GM18858 (cell line): ENCODE measurements around the gene SRRT.
"Not testable (repeated sequence)": the region's sequence is repeated elsewhere in the genome, so short reads cannot be mapped to it uniquely, and the experiment has no call there.

Experiments used
- ATAC-seq: cut with Tn5 transposase; IDR thresholded peaks from one replicate; pipeline ENCODE4 v1.9.1; 2021; ENCODE audit not compliant: unreplicated experiment

Gene SRRT

DNA sequence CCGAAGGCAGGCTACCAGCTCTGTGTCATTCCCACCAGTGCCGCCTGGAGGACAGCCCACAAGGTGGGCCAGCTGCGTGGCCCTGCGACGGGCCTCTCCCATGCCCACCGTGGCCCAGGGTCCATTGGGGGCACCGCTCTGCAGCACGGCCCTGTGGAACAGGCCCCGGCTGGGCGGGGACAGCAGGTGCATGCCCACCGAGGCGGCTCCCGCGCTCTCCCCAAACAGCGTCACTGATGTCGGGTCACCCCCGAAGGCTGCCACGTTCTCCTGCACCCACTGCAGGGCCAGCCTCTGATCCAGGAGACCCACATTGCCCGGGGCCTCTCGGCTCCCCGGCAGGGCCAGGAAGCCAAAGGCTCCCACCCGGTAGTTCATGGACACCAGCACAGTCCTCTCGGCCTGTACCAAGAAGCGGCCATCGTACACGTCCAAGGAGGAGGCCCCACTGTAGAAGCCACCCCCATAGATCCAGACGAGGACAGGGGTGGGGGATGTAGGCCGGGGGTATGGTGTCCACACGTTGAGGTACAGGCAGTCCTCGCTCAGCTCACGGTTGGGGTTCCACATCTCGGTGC, 18.5 kb downstream of the SRRT start:
- no peak for ATAC-seq

DNA sequence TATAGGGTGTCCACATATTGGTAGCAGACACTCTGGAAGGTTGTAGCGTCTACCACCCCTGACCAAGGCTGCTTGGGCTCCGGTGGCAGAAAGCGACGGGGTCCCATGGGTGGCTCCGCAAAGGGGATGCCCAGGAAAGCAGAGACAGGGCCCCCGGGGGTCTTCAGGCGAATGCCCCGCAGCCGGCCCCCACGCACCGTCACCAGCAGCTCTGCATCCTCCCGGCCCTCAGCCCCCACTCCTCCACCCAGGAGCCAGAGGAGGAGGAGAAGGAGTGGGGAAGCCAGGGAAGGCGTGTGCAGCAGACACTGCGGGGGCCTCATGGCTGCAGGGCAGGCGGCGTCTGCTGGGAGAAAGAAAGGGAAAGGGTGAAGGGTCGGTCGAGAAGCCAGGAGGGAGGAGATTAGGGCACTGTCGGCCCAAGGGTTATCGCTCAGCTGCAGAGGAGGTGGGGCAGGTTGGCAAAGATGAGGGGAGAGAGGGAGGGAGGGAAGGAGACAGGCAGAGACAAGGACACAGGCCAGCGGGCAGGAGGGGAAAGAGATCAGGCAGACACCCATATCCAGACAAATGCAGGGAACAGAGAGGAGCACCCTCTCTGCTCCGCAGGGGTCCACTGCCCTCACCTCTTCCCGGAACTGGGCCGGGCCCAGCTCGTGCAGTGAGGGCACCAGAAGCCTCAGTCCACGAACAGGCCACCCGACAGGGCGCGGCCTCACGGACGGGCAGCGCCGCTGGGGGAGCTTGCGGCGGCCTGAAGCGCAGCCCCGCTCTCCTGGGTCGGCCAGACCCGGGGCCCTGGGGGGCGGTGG, 19.2 kb downstream of the SRRT start:
- ATAC-seq, result no peak

DNA sequence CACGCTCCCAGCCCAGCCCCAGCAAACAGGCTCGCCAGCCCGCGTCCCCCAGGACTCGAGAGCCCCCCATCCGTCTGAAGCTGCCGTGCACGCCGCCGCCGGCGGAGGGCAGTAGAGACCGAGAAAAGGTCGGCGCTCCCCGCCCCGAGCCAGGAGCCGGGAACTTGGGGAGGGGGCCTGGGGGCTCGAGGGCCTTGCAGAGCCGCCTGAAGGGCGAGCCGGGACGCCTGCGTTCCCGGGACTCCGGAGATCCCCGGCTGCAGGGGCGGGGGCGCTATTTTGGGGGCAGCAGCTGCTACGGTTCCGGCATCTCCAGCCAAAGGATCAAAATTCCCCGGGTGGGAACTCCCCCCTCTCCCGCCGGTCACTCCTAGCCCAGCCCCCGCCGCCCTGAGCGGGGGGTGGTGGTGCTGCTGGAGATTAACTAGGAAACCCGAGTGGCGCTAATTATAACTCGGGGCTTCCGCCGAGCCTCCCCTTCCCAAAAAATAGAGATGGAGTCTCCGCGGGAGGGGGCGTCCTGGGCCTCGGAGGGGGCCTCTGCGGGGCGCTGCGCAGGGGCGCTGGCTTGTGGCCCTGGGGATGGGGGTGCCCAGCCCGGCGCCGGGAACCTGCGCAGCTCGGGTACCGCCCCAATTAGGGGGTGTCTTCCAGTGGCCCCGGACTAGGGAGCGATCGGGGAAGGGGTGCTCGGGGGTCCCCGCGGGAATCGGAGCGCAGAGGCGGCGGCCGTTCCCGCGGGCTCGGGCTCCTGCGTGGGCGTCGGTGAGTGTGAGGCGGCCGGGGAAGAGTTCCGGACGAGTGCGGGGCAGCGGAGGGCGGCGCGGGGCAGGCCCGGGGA, 20.2 kb downstream of the SRRT start:
- ATAC-seq, result no peak

DNA sequence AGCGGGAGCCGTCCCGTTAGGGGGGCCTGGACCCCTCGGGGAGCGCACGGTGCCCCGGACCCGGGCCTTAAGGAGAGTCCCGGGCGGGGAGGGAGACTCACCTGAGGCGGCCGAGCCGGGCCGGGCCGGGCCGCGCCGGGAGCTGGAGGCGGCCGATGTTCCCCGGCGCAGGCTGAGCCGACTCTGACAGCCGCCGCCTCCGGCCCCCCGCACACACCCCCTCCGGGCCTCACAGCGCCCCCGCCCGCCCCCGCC, 20.7 kb downstream of the SRRT start, which contains the start of gene ACHE:
TSS of gene ACHE (minus strand) at position 188 of the 255 bp plus-strand sequence. CDS start 1,656 bp downstream, outside the sequence.
- no peak for ATAC-seq

DNA sequence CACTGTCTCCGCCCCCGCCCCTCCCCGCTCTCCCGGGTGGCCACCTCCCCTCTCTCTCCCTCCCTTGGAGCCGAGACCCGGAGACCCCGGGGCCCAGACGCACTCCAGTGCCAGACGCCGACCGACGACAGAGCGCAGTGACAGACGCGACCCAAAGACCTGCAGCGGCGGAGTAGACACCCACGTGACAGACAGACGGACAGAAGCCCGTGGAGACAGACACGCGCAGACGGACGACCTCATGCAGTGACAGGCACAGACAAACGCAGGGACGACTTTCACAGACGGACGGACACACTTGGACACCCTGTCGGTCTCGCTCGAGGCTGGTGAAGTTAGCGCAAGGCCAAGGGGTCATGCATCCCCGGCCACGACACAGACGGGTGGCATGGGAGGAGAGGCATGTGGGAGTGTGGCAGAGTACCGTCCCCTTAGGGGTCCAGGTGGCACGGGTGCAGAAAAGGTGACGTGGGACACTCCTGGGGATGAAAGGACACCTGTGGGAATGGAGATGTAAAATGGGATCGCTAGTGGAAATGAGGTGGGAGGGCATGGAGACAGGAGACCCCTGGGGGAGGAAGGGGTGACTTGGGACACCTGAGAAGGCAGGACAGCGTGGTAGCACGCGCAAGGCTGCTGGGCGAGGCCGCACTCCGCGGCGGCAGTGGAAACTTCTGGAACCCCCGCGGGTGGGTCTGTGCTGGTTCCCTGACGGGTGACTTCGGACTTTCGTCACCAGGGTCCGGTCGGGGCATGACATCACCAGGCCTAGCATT, 21.2 kb downstream of the SRRT start:
- ATAC-seq, result no peak

DNA sequence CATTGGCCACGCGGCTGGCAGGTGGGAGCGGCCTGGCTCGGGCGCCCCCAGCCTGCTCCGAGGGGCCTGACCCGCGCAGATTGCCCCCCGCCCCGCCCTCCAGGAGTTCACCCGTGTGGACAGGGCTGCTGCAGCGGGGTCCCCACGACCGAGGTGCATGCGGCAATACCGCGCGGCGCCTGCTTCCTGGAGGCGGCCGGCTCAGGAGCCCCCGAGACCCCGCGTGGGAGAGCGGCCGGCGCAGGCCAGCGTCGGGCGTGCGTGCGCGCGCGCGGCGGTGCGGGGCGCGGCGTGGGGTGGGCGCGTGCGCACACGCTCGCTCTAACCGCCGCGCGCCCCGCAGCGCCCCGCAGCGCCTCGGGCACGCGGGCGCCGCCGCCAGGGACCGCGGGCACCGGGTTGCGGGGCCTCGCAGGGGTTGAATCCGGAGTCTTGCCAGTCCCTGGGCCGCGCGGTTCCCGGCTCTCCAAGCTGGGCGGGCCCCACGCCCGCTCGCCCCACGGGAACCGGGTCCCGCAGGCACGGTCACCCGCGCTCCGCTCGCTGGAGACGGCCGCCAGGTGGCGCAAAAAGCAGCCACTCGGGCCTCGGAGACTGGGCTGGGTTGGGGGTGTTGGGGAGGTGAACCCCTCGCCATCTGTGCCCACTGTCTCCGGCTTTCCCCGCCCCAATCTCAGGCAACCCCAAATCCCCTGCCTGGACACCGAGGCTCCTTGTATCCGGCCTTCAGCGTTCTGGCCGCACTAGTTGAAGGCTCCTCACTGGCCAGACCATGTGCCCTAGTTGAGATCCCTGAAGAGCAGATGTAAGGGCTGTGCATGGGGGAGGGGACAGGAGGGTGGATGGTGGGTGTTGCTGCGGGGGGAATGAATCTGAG, 22.1 kb downstream of the SRRT start:
- no peak for ATAC-seq

DNA sequence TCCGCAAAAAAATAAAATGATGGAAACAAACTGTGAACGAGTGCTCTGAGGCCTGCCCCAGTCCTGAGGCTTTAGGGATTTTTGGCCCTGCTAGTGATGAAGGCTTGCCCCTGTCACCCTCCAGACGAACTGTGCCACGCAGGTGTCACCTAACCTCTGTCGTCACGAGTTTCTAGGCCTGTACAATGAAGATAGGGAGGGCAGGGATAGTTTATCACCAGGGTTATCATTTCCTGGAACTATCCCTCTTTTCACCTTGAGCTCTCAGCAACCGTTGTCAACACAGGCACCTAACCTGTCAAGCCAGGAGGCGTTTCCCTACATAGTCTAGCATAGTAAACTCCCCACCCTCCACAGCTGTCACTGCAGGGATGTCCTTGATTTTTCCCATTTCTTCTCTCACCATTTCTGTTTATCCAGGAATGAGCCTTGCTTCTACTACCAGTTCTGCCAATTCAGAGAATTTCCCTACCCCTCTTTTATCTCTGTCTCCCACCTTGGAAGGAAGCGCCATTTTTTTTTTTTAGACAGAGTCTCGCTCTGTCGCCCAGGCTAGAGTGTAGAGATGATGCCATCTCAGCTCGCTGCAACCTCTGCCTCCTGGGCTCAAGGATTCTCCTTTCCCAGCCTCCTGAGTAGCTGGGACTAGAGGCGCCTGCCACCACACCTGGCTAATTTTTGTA, 23.0 kb downstream of the SRRT start:
- ATAC-seq, result no peak

DNA sequence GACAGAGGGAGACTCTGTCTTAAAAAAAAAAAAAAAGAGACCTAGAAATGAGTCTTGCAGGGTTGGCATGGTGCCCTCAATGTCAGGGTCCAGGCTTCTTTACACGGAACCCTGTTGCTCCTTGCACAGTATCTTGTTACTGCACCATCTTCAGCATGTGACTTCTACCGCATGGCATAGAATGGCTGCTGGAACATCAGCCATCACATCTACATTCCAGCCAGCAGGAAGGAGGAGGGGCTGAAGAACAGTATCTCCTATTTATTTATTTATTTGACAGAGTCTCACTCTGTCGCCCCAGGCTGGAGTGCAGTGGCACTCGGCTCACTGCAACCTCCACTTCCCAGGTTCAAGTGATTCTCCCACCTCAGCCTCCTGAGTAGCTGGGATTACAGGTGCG, 24.5 kb downstream of the SRRT start:
- ATAC-seq, result no peak

DNA sequence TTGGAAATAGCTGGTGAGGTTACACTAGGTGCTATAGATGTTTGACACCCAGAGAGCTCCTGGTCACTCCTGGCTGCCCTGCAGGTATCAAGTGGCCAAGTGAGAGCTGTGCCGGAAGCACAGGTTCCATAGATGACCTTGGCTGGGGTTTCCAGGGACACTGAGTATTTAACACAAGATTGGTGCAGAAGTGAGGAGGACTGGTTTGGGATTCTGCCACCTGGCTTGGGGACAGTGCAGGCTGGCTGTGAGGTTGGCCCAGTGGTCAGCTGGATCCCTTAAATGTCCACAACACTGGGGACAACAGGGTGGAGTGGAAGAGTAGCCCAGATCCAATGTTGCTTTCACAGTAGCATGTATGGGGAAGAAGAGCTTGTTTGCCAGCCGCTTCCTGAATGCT, 26.1 kb downstream of the SRRT start:
- ATAC-seq, result no peak

DNA sequence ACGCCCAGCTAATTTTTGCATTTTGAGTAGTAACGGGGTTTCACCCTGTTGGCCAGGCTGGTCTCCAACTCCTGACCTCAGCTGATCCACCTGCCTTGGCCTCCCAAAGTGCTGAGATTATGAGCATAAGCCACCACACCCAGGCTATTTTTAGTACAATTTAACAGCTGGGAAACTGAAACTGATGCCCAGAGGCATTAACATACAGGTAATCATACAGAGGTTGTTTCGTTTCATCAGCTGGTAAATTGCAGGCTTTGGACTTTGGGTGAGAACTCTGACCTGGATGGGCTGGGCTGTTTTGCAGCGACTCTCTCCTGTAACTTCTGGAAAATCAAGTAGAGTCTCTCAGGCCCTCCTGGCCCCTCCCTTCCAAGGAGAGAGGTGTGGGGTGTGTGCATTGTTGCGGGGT, 27.0 kb downstream of the SRRT start:
- ATAC-seq, result no peak

DNA sequence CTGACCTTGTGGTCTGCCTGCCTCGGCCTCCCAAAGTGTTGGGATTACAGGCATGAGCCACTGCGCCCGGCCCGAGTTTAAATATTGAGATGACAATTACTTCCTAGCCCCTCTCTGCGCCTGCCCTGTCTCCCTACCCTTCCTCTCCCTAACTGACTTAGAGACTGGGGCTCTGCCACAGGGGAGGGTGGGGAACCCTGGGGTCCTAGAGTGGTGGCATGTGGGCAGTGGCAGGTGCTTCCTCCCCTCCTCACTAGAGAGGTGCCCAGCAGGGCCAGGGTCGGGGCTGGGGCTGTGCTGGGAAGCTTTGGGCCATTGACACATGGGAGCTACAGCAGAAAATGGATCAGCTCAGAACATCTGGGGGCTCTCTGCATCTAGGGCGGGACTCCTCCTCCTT, 27.7 kb downstream of the SRRT start:
- ATAC-seq, result no peak

DNA sequence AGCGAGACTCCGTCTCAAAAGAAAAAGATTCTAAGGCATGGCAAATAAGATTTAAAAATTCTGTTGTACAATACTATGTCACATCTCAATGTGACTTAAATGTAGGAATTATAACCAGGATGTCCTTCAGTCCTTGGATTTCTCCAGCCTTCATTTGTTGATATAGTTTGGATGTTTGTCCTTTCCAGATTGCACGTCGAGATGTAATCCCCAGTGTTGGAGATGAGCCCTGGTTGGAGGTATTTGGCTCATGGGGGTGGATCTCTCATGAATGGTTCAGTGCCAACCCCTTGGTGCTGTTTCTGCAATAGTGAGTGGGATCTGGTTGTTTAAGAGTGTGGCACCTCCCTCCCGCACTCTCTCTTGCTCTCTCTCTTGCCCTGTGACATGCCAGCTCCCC, 33.6 kb downstream of the SRRT start:
- no peak for ATAC-seq

DNA sequence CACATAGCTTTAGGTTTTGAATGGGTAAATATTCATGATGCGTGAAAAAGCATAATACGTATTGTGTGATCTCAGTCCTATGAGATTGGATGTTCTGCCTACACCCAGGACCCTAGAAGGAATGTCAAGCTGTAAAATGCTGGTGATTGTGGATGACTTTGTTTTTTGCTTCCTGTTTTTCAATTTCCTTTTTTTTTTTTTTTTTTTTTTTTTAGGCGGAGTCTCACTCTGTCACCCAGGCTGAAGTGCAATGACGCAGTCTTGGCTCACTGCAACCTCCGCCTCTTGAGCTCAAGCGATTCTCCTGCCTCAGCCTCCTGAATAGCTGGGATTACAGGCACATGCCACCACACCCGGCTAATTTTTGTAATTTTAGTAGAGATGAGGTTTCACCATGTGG, 35.5 kb downstream of the SRRT start:
- not testable (repeated sequence) for ATAC-seq

DNA sequence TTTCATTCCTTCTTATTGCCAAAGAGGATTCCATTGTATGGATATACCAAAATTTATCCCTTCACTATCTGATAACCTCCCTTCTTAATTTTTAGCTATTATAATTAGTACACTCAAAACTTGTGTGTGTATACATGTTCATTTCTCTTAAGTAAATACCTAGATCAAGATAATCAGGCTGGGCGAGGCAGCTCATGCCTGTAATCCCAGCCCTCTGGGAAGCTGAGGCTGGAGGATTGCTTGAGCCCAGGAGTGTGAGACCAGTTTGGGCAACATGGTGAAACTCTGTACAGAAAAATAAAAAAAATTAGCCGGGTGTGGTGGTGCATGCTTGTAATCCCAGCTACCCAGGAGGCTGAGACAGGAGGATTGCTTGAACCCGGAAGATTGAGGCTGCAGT, 36.6 kb downstream of the SRRT start:
- ATAC-seq, result no peak

DNA sequence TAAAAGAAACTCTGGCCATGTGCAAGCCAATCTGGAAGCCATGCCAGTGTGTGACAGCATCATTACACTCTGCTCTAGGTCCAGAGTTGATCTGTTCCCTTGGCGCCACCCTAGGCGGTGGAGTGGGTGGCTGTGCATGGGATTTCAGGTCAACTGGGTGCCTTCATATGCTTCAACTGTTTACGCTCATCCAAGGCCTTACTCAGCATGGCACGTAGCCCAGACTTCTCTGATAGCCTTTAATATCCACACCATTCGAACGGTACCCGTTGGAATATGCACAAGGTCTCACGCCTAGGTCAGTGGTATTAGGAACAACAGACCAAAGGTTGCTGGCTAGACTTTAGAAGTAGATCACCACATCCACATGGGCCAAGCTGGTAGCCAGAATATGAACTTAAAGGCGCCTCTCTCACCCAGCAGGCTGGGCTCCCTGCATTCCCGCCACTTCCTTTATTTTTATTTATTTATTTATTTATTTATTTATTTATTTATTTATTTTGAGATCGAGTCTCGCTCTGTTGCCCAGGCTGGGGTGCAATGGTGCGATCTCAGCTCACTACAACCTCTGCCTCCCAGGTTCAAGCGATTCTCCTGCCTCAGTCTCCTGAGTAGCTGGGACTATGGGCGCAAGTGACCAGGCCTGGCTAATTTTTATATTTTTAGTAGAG, 39.4 kb downstream of the SRRT start:
- no peak for ATAC-seq

DNA sequence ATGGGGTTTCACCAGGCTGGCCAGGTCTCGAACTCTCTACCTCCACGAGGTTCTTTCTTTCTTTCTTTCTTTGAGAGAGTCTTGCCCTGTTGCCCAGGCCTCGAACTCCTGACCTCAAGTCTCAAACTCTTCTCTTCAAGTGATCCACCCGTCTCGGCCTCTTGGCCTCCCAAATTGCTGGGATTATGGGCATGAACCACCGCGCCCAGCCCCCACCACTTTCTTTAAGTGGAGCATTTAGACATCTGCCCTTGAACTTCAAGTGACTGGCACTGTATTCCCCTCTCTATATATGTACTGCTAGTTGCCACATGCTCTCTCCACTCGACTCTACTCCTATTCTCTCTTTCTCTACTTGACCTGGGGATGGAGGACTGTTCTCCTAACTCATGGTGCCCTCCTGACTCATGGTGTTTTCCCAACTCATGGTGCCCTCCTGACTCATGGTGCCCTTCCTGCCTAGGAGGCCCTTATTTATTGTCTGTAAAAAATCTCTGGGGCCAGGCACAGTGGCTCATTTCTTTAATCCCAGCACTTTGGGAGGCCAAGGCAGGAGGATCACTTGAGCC, 40.1 kb downstream of the SRRT start:
- ATAC-seq, result no peak

DNA sequence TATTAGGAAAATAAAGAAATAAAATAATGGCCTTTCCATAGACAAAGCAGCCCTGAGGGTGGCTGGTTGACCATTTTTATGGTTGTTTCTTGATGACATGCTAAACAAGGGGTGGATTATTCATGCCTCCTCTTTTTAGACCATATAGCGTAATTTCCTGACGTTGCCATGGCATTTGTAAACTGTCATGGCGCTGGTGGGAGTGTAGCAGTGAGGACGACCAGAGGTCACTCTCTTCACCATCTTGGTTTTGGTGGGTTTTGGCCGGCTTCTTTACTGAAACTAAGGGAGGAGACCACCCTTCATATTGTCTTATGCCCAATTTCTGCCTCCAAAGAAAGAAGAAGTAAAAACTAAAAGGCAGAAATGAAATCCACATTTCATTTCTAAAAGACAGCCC, 44.4 kb downstream of the SRRT start:
- ATAC-seq, result not testable (repeated sequence)

DNA sequence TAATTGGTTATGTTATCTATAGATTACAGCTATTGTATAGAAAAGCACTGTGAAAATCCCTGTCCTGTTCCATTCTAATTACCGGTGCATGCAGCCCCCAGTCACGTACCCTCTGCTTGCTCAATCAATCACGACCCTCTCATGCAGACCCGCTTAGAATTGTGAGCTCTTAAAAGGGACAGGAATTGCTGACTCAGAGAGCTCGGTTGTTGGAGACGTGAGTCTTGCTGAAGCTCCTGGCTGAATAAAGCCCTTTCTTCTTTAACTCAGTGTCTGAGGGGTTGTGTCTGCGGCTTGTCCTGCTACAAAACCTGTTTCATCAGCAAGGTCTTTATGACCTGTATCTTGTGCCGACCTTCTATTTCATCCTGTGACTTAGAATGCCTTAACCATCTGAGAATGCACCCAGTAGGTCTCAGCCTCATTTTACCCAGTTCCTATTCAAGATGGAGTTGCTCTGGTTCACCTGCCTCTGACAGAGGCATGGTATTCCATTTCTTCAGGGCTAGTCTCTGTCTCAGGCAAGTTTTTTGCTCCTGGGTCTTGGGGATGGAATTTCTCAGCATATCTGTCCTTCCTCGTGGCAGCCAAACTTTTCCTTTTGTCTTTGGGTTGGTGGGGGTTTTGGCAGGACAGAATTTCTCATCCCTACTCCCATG, 45.0 kb downstream of the SRRT start:
- ATAC-seq, result not testable (repeated sequence)
